ENCODE data around the gene PLXNA2. TPM values are rescaled to one million over a fixed set of nuclear protein-coding genes. Genes with fewer than 3 reads are reported as not detected.

Gene PLXNA2
- total and polyA plus RNA-seq, 2 of the 13 experiments (the other 11 are each of a cell fraction or from before 2014, with no cell fraction given): 1.1 to 2.1 TPM

- Histone ChIP-seq H3K27ac (ENCODE audit: extremely low read length, insufficient read depth, low read length) (no peak overlapping the region), H4K20me1 (ENCODE audit: insufficient read depth, low read length) (no peaks in the 10 kb centered on the region), H3K4me1 (ENCODE audit: insufficient read depth, low read length) (peaks cover 2% of the 10 kb centered on the region; the same call in 1 of the 2 replicates), H3K79me2 (ENCODE audit: insufficient read depth, low read length) (no peaks in the 10 kb centered on the region), H3K36me3 (replicated peaks in 1 of 2; ENCODE audit: control insufficient read depth in 1 of 2, insufficient read depth in 2 of 2, low read length in 2 of 2) (no peaks in the 10 kb centered on the region), H3K4me3 (replicated peaks in 1 of 3; ENCODE audit: insufficient read depth in 1 of 3, low read depth in 2 of 3, low read length in 3 of 3) (no peak overlapping the region), H3K9me3 (ENCODE audit: low read length) (no peaks in the 10 kb centered on the region), H2AFZ (ENCODE audit: low read length) (no peak overlapping the region), H3K4me2 (ENCODE audit: low read depth, low read length) (no peak overlapping the region), H3K27me3 (ENCODE audit: control insufficient read depth in 1 of 2, insufficient read depth in 2 of 2, low read length in 2 of 2) (no peaks in the 10 kb centered on the region), H3K9ac (ENCODE audit: insufficient read depth, low read depth, low read length) (no peak overlapping the region)
- POLR2A ChIA-PET: no interaction called here
- WGBS (ENCODE audit: low lambda C conversion rate): 79% methylated on average over 4 of the region's 4 CpGs
- no peak for DNase-seq (ENCODE audit: low spot score)
- in situ Hi-C loops (cut with HindIII; ENCODE audit: extremely low pct_ligation_motif_present, low pct_unique_long_range_greater_than_20kb) (no loop called here), intact Hi-C loops (cut with micrococcal nuclease; ENCODE audit: unreplicated experiment) (no loop called here)
- no peak for ATAC-seq
- no TSS peak for BruUV-seq (replicated peaks)
- no peak for FAIRE-seq
- CTCF ChIA-PET (ENCODE audit: low intra/inter-chr PET ratio, low total read pairs): no interaction called here
- no peak for TF ChIP-seq MIXL1 (CRISPR knock-in tag; IDR thresholded peaks at IDR 0.05)
- no peak for TF ChIP-seq JUN (CRISPR knock-in tag; IDR thresholded peaks at IDR 0.05)
- no peak for TF ChIP-seq ZNF205 (CRISPR knock-in tag; IDR thresholded peaks at IDR 0.05)
- TF ChIP-seq HMG20A (CRISPR knock-in tag; IDR thresholded peaks at IDR 0.05; ENCODE audit: borderline replicate concordance): no peak
- TF ChIP-seq CENPX (CRISPR knock-in tag; IDR thresholded peaks at IDR 0.05): no peak
- no peak for TF ChIP-seq ZNF629 (CRISPR knock-in tag; conservative IDR thresholded peaks at IDR 0.05)
- no peak for TF ChIP-seq ZMYM3 (CRISPR knock-in tag; IDR thresholded peaks at IDR 0.05)
- no peak for TF ChIP-seq GPN1 (CRISPR knock-in tag; IDR thresholded peaks at IDR 0.05; ENCODE audit: borderline replicate concordance)
- TF ChIP-seq ZFP37 (CRISPR knock-in tag; IDR thresholded peaks at IDR 0.05; ENCODE audit: borderline replicate concordance): no peak
- no peak for TF ChIP-seq ZNF362 (CRISPR knock-in tag; IDR thresholded peaks at IDR 0.05; ENCODE audit: borderline replicate concordance)
- TF ChIP-seq ZXDC (CRISPR knock-in tag; IDR thresholded peaks at IDR 0.05): no peak
- TF ChIP-seq CCAR2 (optimal IDR thresholded peaks at IDR 0.05; ENCODE audit: low read depth, low read length): no peak
- TF ChIP-seq ZNF343 (CRISPR knock-in tag; IDR thresholded peaks at IDR 0.05): no peak
- TF ChIP-seq, protein P1, sequence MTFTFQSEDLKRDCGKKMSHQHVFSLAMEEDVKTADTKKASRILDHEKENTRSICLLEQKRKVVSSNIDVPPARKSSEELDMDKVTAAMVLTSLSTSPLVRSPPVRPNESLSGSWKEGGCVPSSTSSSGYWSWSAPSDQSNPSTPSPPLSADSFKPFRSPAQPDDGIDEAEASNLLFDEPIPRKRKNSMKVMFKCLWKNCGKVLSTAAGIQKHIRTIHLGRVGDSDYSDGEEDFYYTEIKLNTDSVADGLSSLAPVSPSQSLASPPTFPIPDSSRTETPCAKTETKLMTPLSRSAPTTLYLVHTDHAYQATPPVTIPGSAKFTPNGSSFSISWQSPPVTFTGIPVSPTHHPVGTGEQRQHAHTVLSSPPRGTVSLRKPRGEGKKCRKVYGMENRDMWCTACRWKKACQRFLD (CRISPR knock-in tag; IDR thresholded peaks at IDR 0.05; ENCODE audit: borderline replicate concordance): no peak
- TF ChIP-seq, protein P2, sequence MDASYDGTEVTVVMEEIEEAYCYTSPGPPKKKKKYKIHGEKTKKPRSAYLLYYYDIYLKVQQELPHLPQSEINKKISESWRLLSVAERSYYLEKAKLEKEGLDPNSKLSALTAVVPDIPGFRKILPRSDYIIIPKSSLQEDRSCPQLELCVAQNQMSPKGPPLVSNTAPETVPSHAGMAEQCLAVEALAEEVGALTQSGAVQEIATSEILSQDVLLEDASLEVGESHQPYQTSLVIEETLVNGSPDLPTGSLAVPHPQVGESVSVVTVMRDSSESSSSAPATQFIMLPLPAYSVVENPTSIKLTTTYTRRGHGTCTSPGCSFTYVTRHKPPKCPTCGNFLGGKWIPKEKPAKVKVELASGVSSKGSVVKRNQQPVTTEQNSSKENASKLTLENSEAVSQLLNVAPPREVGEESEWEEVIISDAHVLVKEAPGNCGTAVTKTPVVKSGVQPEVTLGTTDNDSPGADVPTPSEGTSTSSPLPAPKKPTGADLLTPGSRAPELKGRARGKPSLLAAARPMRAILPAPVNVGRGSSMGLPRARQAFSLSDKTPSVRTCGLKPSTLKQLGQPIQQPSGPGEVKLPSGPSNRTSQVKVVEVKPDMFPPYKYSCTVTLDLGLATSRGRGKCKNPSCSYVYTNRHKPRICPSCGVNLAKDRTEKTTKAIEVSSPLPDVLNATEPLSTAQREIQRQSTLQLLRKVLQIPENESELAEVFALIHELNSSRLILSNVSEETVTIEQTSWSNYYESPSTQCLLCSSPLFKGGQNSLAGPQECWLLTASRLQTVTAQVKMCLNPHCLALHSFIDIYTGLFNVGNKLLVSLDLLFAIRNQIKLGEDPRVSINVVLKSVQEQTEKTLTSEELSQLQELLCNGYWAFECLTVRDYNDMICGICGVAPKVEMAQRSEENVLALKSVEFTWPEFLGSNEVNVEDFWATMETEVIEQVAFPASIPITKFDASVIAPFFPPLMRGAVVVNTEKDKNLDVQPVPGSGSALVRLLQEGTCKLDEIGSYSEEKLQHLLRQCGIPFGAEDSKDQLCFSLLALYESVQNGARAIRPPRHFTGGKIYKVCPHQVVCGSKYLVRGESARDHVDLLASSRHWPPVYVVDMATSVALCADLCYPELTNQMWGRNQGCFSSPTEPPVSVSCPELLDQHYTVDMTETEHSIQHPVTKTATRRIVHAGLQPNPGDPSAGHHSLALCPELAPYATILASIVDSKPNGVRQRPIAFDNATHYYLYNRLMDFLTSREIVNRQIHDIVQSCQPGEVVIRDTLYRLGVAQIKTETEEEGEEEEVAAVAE (CRISPR knock-in tag; IDR thresholded peaks at IDR 0.05; ENCODE audit: borderline replicate concordance): no peak
Measured at GRCh38 chr1:208189716-208190115, 54.5 kb downstream of the PLXNA2 start.

Measured in HepG2 (cell line).